Osteoblast (primary cell): ENCODE measurements around the gene TMC1. TPM values are rescaled to one million over a fixed set of nuclear protein-coding genes. Genes with fewer than 3 reads are reported as not detected.

Experiments used
- DNase-seq: peaks from one replicate; pipeline ENCODE4 v3.0.0; 2011; ENCODE audit warnings: low spot score, mixed read lengths; ENCODE audit not compliant: insufficient read length; ENCODE audit errors: missing footprints
- H2AFZ ChIP-seq: 2 replicates; pipeline ENCODE4 v1.6.0; 2011; ENCODE audit warnings: mild to moderate bottlenecking, low read length
- H3K27ac ChIP-seq: 2 replicates; pipeline ENCODE4 v1.5.1; 2011; ENCODE audit warnings: mild to moderate bottlenecking, low read depth, low read length, moderate library complexity
- H3K27me3 ChIP-seq: 2 replicates; pipeline ENCODE4 v1.6.0; 2012; ENCODE audit warnings: mild to moderate bottlenecking, control low read depth, inconsistent platforms, low read length, moderate library complexity; ENCODE audit not compliant: insufficient read depth
- H3K36me3 ChIP-seq: 2 replicates; pipeline ENCODE4 v1.5.1; 2011; ENCODE audit warnings: mild to moderate bottlenecking, low read length, control low read depth, moderate library complexity; ENCODE audit not compliant: insufficient read depth
- H3K4me1 ChIP-seq: 2 replicates; pipeline ENCODE4 v1.5.1; 2011; ENCODE audit warnings: mild to moderate bottlenecking, low read length, control low read depth, moderate library complexity; ENCODE audit not compliant: insufficient read depth
- H3K4me2 ChIP-seq: 2 replicates; pipeline ENCODE4 v1.6.0; 2011; ENCODE audit warnings: mild to moderate bottlenecking, low read length; ENCODE audit not compliant: insufficient read depth
- H3K4me3 ChIP-seq: fragments of 200-600 bp; sonication (generic); 3 replicates; pipeline ENCODE4 v1.5.1; 2012; ENCODE audit warnings: mild to moderate bottlenecking, low read length, inconsistent platforms; ENCODE audit not compliant: insufficient read depth
- H3K79me2 ChIP-seq: 2 replicates; pipeline ENCODE4 v1.6.0; 2012; ENCODE audit warnings: mild to moderate bottlenecking, low read length, control low read depth, inconsistent platforms; ENCODE audit not compliant: insufficient read depth
- H3K9me3 ChIP-seq: 2 replicates; pipeline ENCODE4 v1.5.1; 2011; ENCODE audit warnings: low read depth, low read length, control low read depth
- H4K20me1 ChIP-seq: 2 replicates; pipeline ENCODE4 v1.6.0; 2012; ENCODE audit warnings: mild to moderate bottlenecking, low read length, control low read depth; ENCODE audit not compliant: insufficient read depth
- CTCF ChIP-seq: IDR thresholded peaks from 2 replicates; pipeline ENCODE4 v1.5.1; 2011; ENCODE audit warnings: mild to moderate bottlenecking, low read depth, low read length, moderate library complexity; ENCODE audit errors: extremely low read depth
- total RNA-seq: library from RNA; depleted of rRNA; stranded (reverse); fragments of >200 nt; gene quantifications from 2 replicates; pipeline ENCODE4 v1.2.3, GENCODE V29; 2012

Gene TMC1
- total RNA-seq, 1 donor: under 0.01 TPM

- TF ChIP-seq CTCF: no peak
Measured at GRCh38 chr9:72786948-72787347, 265.5 kb downstream of the TMC1 start.

GRCh38 chr9:72788966-72789735 is 267.7 kb downstream of the TMC1 start:
- Histone ChIP-seq H3K27ac (no peak overlapping the region), H3K4me3 (no peak overlapping the region), H3K27me3 (peaks cover 2% of the 10 kb centered on the region), H3K79me2 (no peaks in the 10 kb centered on the region), H3K4me1 (no peaks in the 10 kb centered on the region), H3K4me2 (no peak overlapping the region), H2AFZ (no peak overlapping the region), H3K36me3 (no peaks in the 10 kb centered on the region), H4K20me1 (no peaks in the 10 kb centered on the region), H3K9me3 (no peaks in the 10 kb centered on the region)
- no peak for DNase-seq
- no peak for TF ChIP-seq CTCF

More at GRCh38 chr9:72786948-72787347, 265.5 kb downstream of the TMC1 start:
- no peak for DNase-seq
- Histone ChIP-seq H3K36me3 (no peaks in the 10 kb centered on the region), H2AFZ (no peak overlapping the region), H3K27me3 (peaks cover 2% of the 10 kb centered on the region), H3K4me2 (no peak overlapping the region), H3K79me2 (no peaks in the 10 kb centered on the region), H3K9me3 (no peaks in the 10 kb centered on the region), H3K4me3 (no peak overlapping the region), H4K20me1 (no peaks in the 10 kb centered on the region), H3K27ac (no peak overlapping the region), H3K4me1 (no peaks in the 10 kb centered on the region)

- Histone ChIP-seq H3K27ac (no peak overlapping the region), H3K4me2 (no peak overlapping the region), H3K79me2 (no peaks in the 10 kb centered on the region), H2AFZ (no peak overlapping the region), H4K20me1 (no peaks in the 10 kb centered on the region), H3K36me3 (no peaks in the 10 kb centered on the region), H3K4me1 (no peaks in the 10 kb centered on the region), H3K9me3 (no peaks in the 10 kb centered on the region), H3K27me3 (peaks cover 2% of the 10 kb centered on the region), H3K4me3 (no peak overlapping the region)
- DNase-seq: no peak
- TF ChIP-seq CTCF: no peak
Measured at GRCh38 chr9:72789885-72790284, 268.5 kb downstream of the TMC1 start.

- DNase-seq: no peak
- no peaks in the 10 kb centered on the region for H3K79me2 ChIP-seq
- H3K36me3 ChIP-seq: no peaks in the 10 kb centered on the region
- no peak overlapping the region for H2AFZ ChIP-seq
- no peaks in the 10 kb centered on the region for H3K9me3 ChIP-seq
- no peak for TF ChIP-seq CTCF
- H3K27me3 ChIP-seq: peaks cover 2% of the 10 kb centered on the region
- H3K4me3 ChIP-seq: no peak overlapping the region
- no peaks in the 10 kb centered on the region for H3K4me1 ChIP-seq
- no peak overlapping the region for H3K4me2 ChIP-seq
- no peak overlapping the region for H3K27ac ChIP-seq
- H4K20me1 ChIP-seq: no peaks in the 10 kb centered on the region
Measured at GRCh38 chr9:72790989-72791388, 269.6 kb downstream of the TMC1 start.
